Bronchial epithelial cell (primary cell): ENCODE measurements around the gene MMGT1. TPM values are rescaled to one million over a fixed set of nuclear protein-coding genes. Genes with fewer than 3 reads are reported as not detected.
"Not testable (repeated sequence)": the region's sequence is repeated elsewhere in the genome, so short reads cannot be mapped to it uniquely, and the experiment has no call there.

Experiments used
- DNase-seq: peaks from one replicate; pipeline ENCODE4 v3.0.0-alpha.2; 2010; ENCODE audit warnings: low read depth
- FAIRE-seq: peaks from 2 replicates; lab custom pipeline; 2011; peaks lifted over from hg19 to GRCh38; lab: Jason Lieb, UNC
- H3K27me3 ChIP-seq: 2 replicates; pipeline ENCODE4 v1.5.1; 2011; ENCODE audit warnings: low read length; ENCODE audit not compliant: control insufficient read depth, insufficient read depth
- H3K36me3 ChIP-seq: 2 replicates; pipeline ENCODE4 v1.5.1; 2011; ENCODE audit warnings: low read length; ENCODE audit not compliant: control insufficient read depth, insufficient read depth
- H3K4me3 ChIP-seq: 2 replicates; pipeline ENCODE4 v1.5.1; 2011; ENCODE audit warnings: mild to moderate bottlenecking, low read depth, low read length, control low read depth
- total RNA-seq: library from RNA; depleted of rRNA; stranded (reverse); fragments of >200 nt; gene quantifications from 2 replicates; pipeline ENCODE4 v1.2.1, GENCODE V29; 2014
- TF ChIP-seq, protein P1 (sequence below): IDR thresholded peaks from 2 replicates; pipeline ENCODE4 v1.5.1; 2011; ENCODE audit warnings: mild to moderate bottlenecking, moderate library complexity, low read length, control low read depth, inconsistent platforms; ENCODE audit not compliant: insufficient read depth, severe bottlenecking

Gene MMGT1
- total RNA-seq, 1 donor from 2014 or later = 7.9 TPM

DNA sequence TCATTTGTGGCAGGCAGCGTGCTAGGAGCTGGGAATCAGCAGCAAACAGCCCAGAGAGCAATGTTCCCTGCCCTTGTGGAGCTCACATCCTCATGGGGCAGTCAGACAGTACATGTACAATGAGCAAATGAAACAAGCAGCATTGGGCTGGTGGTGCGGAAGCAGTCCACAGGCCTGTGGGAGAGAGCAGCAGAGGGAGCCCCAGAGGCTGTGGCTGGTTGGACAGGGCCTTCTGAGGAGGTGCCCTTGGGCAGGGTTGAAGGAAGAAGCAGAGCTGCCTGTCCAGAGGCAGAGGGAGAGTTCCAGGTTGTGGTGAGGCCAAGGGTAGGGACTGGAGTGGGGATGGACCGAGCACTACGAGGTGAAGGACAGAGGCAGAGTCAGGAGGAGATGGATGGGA is 22.5 kb downstream of the MMGT1 start:
- DNase-seq (no peak), FAIRE-seq (no peak)
- TF ChIP-seq, protein P1, sequence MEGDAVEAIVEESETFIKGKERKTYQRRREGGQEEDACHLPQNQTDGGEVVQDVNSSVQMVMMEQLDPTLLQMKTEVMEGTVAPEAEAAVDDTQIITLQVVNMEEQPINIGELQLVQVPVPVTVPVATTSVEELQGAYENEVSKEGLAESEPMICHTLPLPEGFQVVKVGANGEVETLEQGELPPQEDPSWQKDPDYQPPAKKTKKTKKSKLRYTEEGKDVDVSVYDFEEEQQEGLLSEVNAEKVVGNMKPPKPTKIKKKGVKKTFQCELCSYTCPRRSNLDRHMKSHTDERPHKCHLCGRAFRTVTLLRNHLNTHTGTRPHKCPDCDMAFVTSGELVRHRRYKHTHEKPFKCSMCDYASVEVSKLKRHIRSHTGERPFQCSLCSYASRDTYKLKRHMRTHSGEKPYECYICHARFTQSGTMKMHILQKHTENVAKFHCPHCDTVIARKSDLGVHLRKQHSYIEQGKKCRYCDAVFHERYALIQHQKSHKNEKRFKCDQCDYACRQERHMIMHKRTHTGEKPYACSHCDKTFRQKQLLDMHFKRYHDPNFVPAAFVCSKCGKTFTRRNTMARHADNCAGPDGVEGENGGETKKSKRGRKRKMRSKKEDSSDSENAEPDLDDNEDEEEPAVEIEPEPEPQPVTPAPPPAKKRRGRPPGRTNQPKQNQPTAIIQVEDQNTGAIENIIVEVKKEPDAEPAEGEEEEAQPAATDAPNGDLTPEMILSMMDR = no peak
- H3K4me3 ChIP-seq = no peak overlapping the region
- H3K27me3 ChIP-seq = no peaks in the 10 kb centered on the region
- no peaks in the 10 kb centered on the region for H3K36me3 ChIP-seq

DNA sequence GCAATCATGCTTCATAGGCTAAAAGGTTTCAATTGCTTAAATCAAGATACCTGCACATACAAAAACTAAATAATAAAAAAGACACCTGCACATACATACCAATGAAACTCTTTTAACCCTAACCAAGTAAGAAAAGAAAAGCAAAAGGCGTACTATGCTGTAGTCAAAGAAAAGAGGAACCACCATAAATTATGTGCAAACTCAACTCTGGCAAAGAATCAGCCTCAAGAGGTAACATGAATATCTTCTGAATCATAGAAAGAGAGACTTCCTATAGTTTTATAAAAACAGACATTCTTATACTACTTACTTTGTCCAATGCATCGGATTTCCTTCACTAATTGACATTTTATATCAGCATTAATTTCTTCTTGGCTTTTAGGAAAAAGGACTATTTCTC is 29.3 kb downstream of the MMGT1 start:
- TF ChIP-seq, protein P1 = no peak

DNA sequence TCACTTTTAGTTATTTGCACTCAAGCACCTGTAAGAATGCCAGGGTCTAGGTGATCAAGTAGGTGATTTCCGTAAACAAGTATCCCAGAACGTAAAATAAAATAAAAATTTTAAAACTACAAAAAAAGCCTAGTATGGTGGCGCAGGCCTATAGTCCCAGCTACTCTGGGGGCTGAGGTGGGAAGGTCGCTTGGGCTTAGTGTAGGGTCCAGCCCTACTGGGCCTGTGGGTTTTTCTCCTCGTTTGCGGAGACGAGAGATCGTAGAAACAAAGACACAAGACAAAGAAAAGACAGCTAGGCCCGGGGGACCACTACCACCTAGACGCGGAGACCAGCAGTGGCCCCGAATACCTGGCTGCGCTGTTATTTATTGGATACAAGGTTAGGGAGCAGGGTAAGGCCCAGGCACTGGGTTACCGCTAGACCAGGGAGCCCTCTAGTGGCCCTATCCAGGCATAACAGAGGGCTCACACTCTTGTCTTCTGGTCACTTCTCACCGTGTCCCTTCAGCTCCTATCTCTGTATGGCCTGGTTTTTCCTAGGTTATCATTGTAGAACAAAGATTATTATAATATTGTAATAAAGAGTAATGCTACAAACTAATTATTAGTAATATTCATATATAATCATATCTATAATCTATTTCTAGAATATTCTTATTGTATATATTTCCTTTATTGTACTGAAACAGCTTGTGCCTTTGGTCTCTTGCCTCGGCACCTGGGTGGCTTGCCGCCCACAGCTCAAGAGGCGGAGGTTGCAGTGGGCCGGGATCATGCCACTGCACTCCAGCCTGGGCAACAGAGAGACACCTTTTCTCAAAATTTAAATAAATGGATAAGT is 41.9 kb downstream of the MMGT1 start:
- Histone ChIP-seq H3K36me3 (no peaks in the 10 kb centered on the region), H3K27me3 (no peaks in the 10 kb centered on the region), H3K4me3 (no peak overlapping the region)
- DNase-seq (peak; percentile 18), FAIRE-seq (no peak)
- TF ChIP-seq, protein P1 = peak; percentile 69

More for the DNA sequence above, 29.3 kb downstream of the MMGT1 start:
- Histone ChIP-seq H3K4me3 (no peak overlapping the region), H3K36me3 (no peaks in the 10 kb centered on the region), H3K27me3 (no peaks in the 10 kb centered on the region)
- FAIRE-seq (no peak), DNase-seq (no peak)

DNA sequence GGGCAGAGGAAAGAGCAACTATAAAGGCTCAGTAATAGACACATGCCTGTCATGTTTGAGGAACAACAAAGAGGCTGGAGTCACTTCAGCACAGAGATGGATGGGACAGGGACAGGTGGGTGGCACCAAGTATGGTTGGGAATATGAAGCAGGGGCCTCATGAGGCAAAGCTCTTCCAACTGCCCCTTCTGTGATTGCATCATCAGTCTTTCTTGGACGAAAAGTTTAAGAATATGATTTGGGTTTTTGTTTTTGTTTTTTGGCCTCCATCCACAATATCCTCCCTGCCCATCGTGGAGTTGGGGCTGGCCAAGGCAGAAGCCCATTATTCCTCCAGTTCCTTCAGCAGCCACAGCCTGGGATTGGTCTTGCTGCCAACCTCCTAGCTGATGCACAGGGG is 45.9 kb downstream of the MMGT1 start:
- FAIRE-seq = peak; percentile 92
- TF ChIP-seq, protein P1 = no peak
- no peaks in the 10 kb centered on the region for H3K27me3 ChIP-seq
- no peak overlapping the region for H3K4me3 ChIP-seq
- DNase-seq = no peak
- no peaks in the 10 kb centered on the region for H3K36me3 ChIP-seq

DNA sequence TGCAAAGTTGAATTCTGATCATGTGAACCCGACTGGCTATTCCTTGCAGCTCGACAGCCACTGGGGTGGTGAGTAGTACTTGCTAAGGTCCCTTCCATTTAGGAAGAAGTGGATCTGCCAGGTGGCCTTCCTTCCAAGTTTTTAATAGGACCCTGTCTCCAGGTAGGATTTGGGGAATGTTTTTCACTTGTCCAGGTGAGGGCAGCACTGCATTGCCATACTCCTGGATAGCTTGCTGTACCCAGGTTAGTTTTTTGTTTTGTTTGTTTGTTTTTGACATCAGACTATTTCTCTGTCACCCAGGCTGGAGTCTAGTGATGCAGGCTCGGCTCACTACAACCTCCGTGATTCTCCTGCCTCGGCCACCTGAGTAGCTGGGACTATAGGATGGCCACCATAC is 50.4 kb downstream of the MMGT1 start:
- Histone ChIP-seq H3K36me3 (no peaks in the 10 kb centered on the region), H3K27me3 (no peaks in the 10 kb centered on the region), H3K4me3 (no peak overlapping the region)
- DNase-seq (peak; percentile 12), FAIRE-seq (no peak)
- TF ChIP-seq, protein P1 = peak; percentile 51

DNA sequence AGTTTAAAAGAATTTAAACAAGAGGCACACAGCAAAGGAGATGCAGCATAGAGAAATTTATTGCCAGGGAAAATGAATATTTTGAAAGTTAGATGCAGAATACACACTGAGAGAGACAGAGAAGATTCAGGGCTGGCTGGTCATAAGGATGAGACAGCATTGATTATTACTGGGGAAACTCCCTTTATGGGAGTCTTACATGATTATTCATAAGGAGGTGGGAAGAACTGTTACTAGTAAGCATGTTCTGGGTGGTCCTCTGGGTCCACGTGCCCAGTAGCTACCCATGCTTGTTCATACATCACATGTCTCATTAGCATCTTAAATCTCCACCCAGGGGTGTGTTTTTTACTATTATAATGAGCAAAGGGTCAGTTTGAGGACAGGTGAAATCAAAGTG is 53.3 kb downstream of the MMGT1 start:
- FAIRE-seq, H3K36me3 ChIP-seq, DNase-seq, H3K4me3 ChIP-seq, H3K27me3 ChIP-seq: not testable (repeated sequence)
